Stimulated activated CD8-positive, alpha-beta memory T cell treated with anti-CD3 and anti-CD28 coated beads, Interleukin-12 subunit alpha, Interleukin-12 subunit beta, amount 100 ng/mL, for 1 hour (primary cell): ENCODE data around the gene FBXO46.
"Not testable (repeated sequence)": the region's sequence is repeated elsewhere in the genome, so short reads cannot be mapped to it uniquely, and the experiment has no call there.

Source experiments
- DNase-seq: peaks from one replicate; pipeline ENCODE4 v3.0.0-alpha.2; 2020; ENCODE audit warnings: low read depth

FBXO46 gene

GRCh38 chr19:45728683-45729082 lies 2.0 kb downstream of the FBXO46 start:
- DNase-seq: not testable (repeated sequence)

DNA sequence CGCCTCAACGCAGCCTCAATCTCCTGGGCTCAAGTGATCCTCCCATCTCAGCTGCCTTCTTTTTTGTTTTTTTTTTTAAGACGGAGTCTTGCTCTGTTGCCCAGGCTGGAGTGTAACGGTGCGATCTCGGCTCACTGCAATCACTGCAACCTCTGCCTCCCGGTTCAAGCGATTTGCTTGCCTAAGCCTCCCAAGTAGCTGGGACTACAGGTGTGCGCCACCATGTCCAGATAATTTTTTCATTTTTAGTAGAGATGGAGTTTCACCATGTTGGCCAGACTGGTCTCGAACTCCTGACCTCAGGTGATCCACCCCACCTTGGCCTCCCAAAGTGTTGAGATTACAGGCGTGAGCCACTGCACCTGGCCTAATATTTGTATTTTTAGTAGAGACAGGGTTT lies 10.6 kb downstream of the FBXO46 start:
- not testable (repeated sequence) for DNase-seq

GRCh38 chr19:45717983-45718650 lies 12.6 kb downstream of the FBXO46 start:
- DNase-seq: no peak

- DNase-seq: peak; percentile 96
Observed at GRCh38 chr19:45717131-45717982, 13.3 kb downstream of the FBXO46 start.

- DNase-seq: no peak
Observed at GRCh38 chr19:45716359-45717130, 14.2 kb downstream of the FBXO46 start.

GRCh38 chr19:45715139-45715538 lies 15.6 kb downstream of the FBXO46 start:
- DNase-seq: no peak

DNA sequence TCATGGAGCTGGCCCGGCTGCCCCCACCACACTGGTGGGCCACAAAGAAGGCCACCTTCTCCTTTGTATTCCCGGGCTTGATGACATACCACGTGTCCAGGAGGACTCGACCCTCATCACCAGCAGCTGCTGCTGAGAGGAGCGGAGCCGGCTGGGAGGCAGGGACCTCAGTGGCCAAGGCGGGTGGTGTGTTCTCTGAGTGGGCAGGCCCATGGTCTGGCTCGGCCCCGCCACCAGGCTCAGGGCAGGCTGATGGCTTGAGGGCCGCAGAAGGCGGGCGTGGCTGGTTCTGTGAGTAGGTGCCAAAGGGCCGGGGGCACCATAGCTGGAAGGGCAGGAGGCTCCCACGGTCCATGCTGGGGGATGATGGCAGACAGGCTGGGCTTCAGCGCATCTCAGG lies 17.6 kb downstream of the FBXO46 start:
- DNase-seq: no peak

- no peak for DNase-seq
Observed at GRCh38 chr19:45712699-45713067, 18.0 kb downstream of the FBXO46 start.

- DNase-seq: no peak
Observed at GRCh38 chr19:45711851-45712698, 18.6 kb downstream of the FBXO46 start.

DNA sequence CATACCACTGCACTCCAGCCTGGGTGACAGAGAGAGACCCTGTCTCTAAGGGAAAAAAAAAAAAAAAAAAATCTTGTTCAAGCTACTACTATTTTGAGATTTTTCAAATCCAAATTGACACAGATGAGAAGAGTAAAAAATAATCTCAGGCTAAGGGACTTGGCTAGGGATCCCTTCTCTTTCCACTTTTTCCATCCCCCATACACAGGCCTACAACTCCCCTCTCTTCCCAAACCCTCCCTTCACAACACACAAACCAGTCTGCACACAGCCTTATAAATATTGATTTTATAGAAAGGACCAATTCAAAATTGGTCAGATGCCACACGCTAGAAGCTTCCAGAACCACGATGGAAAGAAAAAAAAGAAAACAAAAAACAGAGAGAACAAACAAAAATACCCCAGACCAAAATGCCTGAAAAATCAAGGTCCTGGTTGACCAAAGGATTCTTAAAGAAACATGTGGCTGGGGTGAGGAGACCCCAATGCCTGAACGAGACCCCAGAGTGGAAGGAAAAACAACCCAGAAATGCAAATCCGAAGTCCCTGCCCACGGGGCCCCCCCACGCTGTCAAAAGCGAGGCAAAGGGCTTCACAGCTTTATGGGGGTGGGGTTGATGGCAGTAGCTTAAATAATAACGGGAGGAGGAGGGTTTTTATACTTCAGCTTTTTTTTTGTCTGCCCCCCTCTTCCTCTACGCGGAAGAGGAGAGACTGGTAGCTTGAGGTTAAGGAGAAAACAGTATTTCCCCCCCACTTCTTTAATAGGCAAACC lies 20.2 kb downstream of the FBXO46 start:
- DNase-seq: no peak

GRCh38 chr19:45705710-45706415 lies 24.8 kb downstream of the FBXO46 start:
- DNase-seq: no peak

GRCh38 chr19:45705115-45705514 lies 25.6 kb downstream of the FBXO46 start:
- no peak for DNase-seq

DNA sequence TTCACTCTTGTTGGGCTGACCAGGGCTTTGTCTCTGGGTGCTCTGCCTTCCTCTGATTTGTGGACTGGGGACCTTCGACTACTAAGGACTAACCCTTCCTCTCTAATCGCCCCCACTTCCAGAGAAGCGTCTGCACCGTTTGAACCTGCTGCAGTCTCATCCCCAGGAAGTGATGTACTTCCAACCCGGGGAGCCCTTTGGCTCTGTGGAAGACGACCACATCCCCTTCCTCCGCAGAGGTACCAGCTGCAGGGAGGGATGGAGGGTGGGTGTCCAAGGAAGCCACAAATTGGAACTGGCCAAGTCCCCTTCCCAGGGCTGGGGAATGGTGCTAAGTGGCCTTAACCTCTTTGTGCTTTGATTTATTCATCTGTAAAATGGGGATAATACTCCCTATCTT lies 29.0 kb downstream of the FBXO46 start:
- no peak for DNase-seq

DNA sequence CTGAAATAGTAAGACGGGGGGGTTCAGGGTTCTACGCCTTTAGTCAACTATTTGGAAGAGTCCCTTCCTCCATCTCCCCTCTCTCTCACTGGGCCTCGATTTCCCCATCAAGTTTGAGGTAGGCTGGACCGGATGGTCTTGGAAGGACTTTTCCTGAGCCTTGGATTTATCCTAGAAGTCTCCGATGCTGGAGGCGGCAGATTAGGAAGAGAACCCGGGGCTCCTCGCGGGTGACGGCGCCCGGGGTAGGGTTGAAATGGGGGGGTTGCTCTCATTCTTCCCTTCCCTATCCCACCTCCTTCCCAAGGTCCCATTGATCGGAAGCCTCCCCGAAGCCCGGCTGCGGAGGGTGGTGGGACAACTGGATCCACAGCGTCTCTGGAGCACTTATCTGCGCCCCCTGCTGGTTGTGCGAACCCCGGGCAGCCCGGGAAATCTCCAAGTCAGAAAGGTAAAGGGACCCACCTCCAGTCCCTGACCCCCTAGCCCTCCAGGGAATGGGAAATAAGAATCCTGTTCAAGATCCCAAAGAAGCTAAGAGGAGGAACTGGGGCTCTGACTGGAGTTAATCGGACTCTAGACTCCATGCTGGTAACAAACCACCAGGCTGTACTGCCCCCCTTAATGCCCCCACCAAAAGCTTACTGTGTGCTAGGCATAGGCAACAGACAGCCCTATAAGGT lies 37.4 kb downstream of the FBXO46 start:
- peak; percentile 68 for DNase-seq

DNA sequence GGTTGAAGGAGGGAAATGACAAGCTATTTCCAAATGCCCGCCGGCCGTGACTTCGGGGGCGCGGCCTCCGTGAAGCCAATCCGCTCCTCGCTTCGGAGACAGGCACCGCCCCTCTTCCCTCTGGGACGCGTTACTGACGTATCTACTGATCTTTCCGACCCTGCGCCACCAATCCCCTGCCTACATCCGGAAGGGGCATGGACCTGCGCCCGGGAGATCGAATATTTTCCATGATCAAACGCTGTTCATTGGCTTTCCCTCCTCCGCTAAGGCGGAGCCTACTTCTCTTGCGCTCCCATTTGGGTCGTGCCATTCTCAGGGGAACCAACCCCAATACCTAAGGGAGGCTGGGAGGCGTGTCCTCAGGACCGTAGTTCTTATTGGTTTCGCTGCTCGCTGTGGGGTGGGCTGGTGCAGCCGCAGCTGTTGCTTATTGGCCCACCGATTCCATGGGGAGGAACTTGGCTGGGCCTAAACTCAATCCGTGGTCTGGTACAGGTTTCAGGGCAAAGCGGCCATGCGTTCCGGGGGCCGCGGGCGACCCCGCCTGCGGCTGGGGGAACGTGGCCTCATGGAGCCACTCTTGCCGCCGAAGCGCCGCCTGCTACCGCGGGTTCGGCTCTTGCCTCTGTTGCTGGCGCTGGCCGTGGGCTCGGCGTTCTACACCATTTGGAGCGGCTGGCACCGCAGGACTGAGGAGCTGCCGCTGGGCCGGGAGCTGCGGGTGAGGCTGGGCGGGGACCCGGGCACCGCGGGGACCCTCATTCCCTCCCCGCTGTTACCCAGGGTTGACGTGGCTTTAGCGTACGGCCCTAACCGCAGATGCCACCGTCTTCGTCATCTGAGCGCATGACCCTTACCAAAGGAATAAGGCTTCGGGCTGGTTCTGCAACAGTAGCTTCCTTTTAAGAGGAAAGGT lies 38.2 kb downstream of the FBXO46 start, which contains the start of gene QPCTL:
TSS of gene QPCTL (plus strand) at position 480 of the 919 bp plus-strand sequence. CDS start at position 518, 38 bp downstream.
- DNase-seq: peak; percentile 92

GRCh38 chr19:45691516-45692186 lies 39.0 kb downstream of the FBXO46 start, which contains the start of gene SNRPD2:
TSS of gene SNRPD2 (minus strand) at chr19:45691953. CDS start at chr19:45691888, 65 bp downstream.
- peak; percentile 89 for DNase-seq

DNA sequence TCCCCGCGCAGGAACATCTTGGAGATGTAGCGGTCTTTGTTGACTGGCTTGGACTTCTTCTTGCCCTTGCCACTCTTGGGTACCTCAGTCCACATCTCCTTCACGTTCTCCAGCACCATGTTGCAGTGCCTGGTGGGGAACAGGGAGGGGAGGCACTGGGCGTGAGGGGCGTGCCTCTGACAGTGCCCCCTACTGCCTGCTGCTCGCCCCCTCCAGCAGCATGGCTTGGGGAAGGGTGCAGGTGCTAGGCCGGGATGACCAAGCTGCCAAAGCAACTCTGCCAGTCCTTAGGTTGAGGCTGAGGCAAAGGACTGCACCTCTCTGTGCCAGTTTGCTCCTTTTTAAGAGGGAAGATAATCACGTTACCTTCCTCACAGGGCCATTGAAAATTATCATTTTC lies 43.1 kb downstream of the FBXO46 start:
- DNase-seq: no peak

DNA sequence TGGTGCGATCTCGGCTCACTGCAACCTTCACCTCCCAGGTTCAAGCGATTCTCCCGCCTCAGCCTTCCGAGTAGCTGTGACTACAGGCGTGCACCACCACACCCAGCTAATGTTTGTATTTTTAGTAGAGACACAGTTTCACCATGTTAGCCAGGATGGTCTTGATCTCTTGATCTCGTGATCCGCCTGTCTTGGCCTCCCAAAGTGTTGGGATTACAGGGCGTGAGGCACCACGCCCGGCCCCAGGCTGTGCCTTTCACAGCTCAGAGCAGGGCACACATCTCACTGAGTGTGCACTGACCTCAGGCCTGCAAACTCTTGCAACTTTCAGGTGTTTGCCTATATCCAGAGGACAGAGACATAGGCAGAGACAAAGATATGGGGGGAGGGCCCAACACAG lies 45.7 kb downstream of the FBXO46 start:
- DNase-seq: not testable (repeated sequence)
